Fibroblast of skin of abdomen (primary cell): ENCODE measurements around the gene ODAD3.

Experiments used
- DNase-seq: peaks from one replicate; pipeline ENCODE4 v3.0.0-alpha.2; 2013

The ODAD3 gene

GRCh38 chr19:11373885-11374432 lies 61.0 kb downstream of the ODAD3 start:
- DNase-seq, result no peak

- peak; percentile 13 for DNase-seq
These were observed 61.6 kb downstream of the ODAD3 start for GRCh38 chr19:11373166-11373884.

- no peak for DNase-seq
These were observed 64.2 kb downstream of the ODAD3 start for GRCh38 chr19:11370744-11371143.
